BJ (cell line): Measurements from ENCODE around the gene KCNG2. TPM values are rescaled to one million over a fixed set of nuclear protein-coding genes. Genes with fewer than 3 reads are reported as not detected.
"Not testable (repeated sequence)": the region's sequence is repeated elsewhere in the genome, so short reads cannot be mapped to it uniquely, and the experiment has no call there.

Experiments used
- CTCF ChIA-PET: fragments of 350-600 bp; formaldehyde crosslinking; extraction: SDS; loops from one replicate; lab custom pipeline; 2021; ENCODE audit warnings: antibody characterized with exemption, inconsistent platforms; lab: Yijun Ruan, JAX
- POLR2A ChIA-PET: fragments of 300-600 bp; sonication (Branson Sonifier 250); formaldehyde crosslinking; extraction: SDS; loops from one replicate; lab custom pipeline; 2021; ENCODE audit warnings: antibody characterized with exemption; lab: Charles Lee
- DNase-seq: peaks from one replicate; pipeline ENCODE4 v3.0.0-alpha.2; 2011; ENCODE audit warnings: low read depth
- H3K27me3 ChIP-seq: 2 replicates; pipeline ENCODE4 v1.6.0; 2011; ENCODE audit warnings: low read length; ENCODE audit not compliant: control insufficient read depth, insufficient read depth
- H3K36me3 ChIP-seq: 2 replicates; pipeline ENCODE4 v1.5.1; 2011; ENCODE audit warnings: low read length; ENCODE audit not compliant: control insufficient read depth, insufficient read depth
- H3K4me3 ChIP-seq: 2 replicates; pipeline ENCODE4 v1.5.1; 2011; ENCODE audit warnings: low read depth, mild to moderate bottlenecking, control low read depth, low read length
- CTCF ChIP-seq: IDR thresholded peaks from 2 replicates; pipeline ENCODE4 v1.5.1; 2011; ENCODE audit warnings: low read depth, mild to moderate bottlenecking, control low read depth, inconsistent platforms, low read length, moderate library complexity; ENCODE audit not compliant: insufficient read depth
- polyA minus RNA-seq: library from RNA; depleted of rRNA, polyadenylated mRNA; stranded (reverse); fragments of >200 nt; gene quantifications from 2 replicates; pipeline ENCODE4 v1.2.3, GENCODE V29; 2011; rRNA and poly(A)+ RNA removed
- polyA plus RNA-seq: library from polyadenylated mRNA; depleted of rRNA; stranded (reverse); fragments of >200 nt; gene quantifications from 2 replicates; pipeline ENCODE4 v1.2.3, GENCODE V29; 2011; rRNA removed

KCNG2 gene
- not detected in 2 replicates for polyA plus RNA-seq
- polyA minus RNA-seq: not detected in 2 replicates

GRCh38 chr18:79797518-79798345 lies at the start of gene KCNG2:
TSS of gene KCNG2 (plus strand) at chr18:79797938. CDS start at chr18:79863668, 65,730 bp downstream.
- peak within 1 kb of the TSS; percentile 3; the same call in 1 of the 2 replicates for H3K4me3 ChIP-seq
- ChIA-PET CTCF (interaction anchor here (1.6 kb wide), 1 partner anchor 14 kb away, joined by 3 read pairs; no protein-coding TSS in a partner anchor), POLR2A (no interaction called here)
- TF ChIP-seq CTCF: 0 out of 2 replicates have a peak, but pooled peaks have one; percentile 2
- H3K36me3 ChIP-seq: no peaks in the 10 kb centered on the region
- H3K27me3 ChIP-seq: peaks cover 33% of the 10 kb centered on the region
- DNase-seq: no peak

GRCh38 chr18:79748321-79749180 lies 49.2 kb upstream of the KCNG2 start:
- no peak for TF ChIP-seq CTCF
- Histone ChIP-seq H3K27me3 (no peaks in the 10 kb centered on the region), H3K36me3 (peaks cover 5% of the 10 kb centered on the region), H3K4me3 (no peak overlapping the region)
- DNase-seq: no peak
- ChIA-PET POLR2A (no interaction called here), CTCF (interaction anchor here (1.0 kb wide), 1 partner anchor 10 kb away, joined by 4 read pairs; no protein-coding TSS in a partner anchor)

GRCh38 chr18:79749251-79750191 lies 48.2 kb upstream of the KCNG2 start:
- no peak for DNase-seq
- peaks cover 9% of the 10 kb centered on the region for H3K36me3 ChIP-seq
- no peak overlapping the region for H3K4me3 ChIP-seq
- ChIA-PET CTCF (no interaction called here), POLR2A (no interaction called here)
- no peak for TF ChIP-seq CTCF
- H3K27me3 ChIP-seq: no peaks in the 10 kb centered on the region

GRCh38 chr18:79750980-79751571 lies 46.7 kb upstream of the KCNG2 start:
- DNase-seq: no peak
- H3K36me3 ChIP-seq: peaks cover 12% of the 10 kb centered on the region
- no peaks in the 10 kb centered on the region for H3K27me3 ChIP-seq
- no peak overlapping the region for H3K4me3 ChIP-seq
- no peak for TF ChIP-seq CTCF
- POLR2A ChIA-PET: no interaction called here
- CTCF ChIA-PET: no interaction called here

GRCh38 chr18:79751918-79752578 lies 45.7 kb upstream of the KCNG2 start:
- CTCF ChIA-PET, POLR2A ChIA-PET: not testable (repeated sequence)

GRCh38 chr18:79752946-79753345 lies 44.8 kb upstream of the KCNG2 start:
- H3K4me3 ChIP-seq, H3K27me3 ChIP-seq, DNase-seq, POLR2A ChIA-PET: not testable (repeated sequence)
- H3K36me3 ChIP-seq: peaks cover 12% of the 10 kb centered on the region
- CTCF ChIA-PET: interaction anchor here (1.1 kb wide), 1 partner anchor 16 kb away, joined by 3 read pairs; no protein-coding TSS in a partner anchor

More at GRCh38 chr18:79751918-79752578, 45.7 kb upstream of the KCNG2 start:
- DNase-seq, H3K27me3 ChIP-seq, H3K4me3 ChIP-seq: not testable (repeated sequence)
- H3K36me3 ChIP-seq: peaks cover 12% of the 10 kb centered on the region
